IgD-negative memory B cell (primary cell): Measurements from ENCODE around the gene PLEK2. TPM values are rescaled to one million over a fixed set of nuclear protein-coding genes. Genes with fewer than 3 reads are reported as not detected.
A peak's percentile ranks its signal among the peaks of the same experiment; 100 is the strongest.
"Not testable (repeated sequence)": the region's sequence is repeated elsewhere in the genome, so short reads cannot be mapped to it uniquely, and the experiment has no call there.

Experiments
- H3K27ac Mint-ChIP-seq, 3 donors: one replicate each; pipeline ENCODE4 v1.8.0; 2020 to 2022; ENCODE audit warnings: mild to moderate bottlenecking in 3 of 3, mixed read lengths in 3 of 3, moderate library complexity in 1 of 3
- H3K27me3 Mint-ChIP-seq: one replicate; pipeline ENCODE4 v1.8.0; 2021; ENCODE audit warnings: mixed read lengths
- H3K36me3 Mint-ChIP-seq: one replicate; pipeline ENCODE4 v1.8.0; 2020; ENCODE audit warnings: mild to moderate bottlenecking, mixed read lengths
- H3K4me1 Mint-ChIP-seq, 3 donors: one replicate each; pipeline ENCODE4 v1.8.0; 2020 to 2022; ENCODE audit warnings: mixed read lengths in 3 of 3, mild to moderate bottlenecking in 1 of 3
- H3K4me3 Mint-ChIP-seq, 4 donors: one replicate each; pipeline ENCODE4 v1.8.0; 2020 to 2022; ENCODE audit warnings: mild to moderate bottlenecking in 4 of 4, mixed read lengths in 4 of 4, moderate library complexity in 3 of 4
- H3K9me3 Mint-ChIP-seq, 3 donors: one replicate each; pipeline ENCODE4 v1.8.0; 2020 to 2021; ENCODE audit warnings: mixed read lengths in 3 of 3, mild to moderate bottlenecking in 1 of 3
- polyA plus RNA-seq: library from polyadenylated mRNA; unstranded; fragments of 300-500 nt; fragmentation: Illumina TruSeq; gene quantifications from one replicate; pipeline ENCODE4 v1.2.3, GENCODE V29; 2021

Gene PLEK2
- polyA plus RNA-seq, 1 donor from 2014 or later = not detected

- no peaks in the 10 kb centered on the region for H3K9me3 Mint-ChIP-seq
- H3K4me3 Mint-ChIP-seq = no peak overlapping the region
- H3K36me3 Mint-ChIP-seq = no peaks in the 10 kb centered on the region
- H3K27ac Mint-ChIP-seq = no peak overlapping the region
- H3K4me1 Mint-ChIP-seq = peaks cover 0 to 4% (median 0%) of the 10 kb centered on the region in 3 donors
- peaks cover 2% of the 10 kb centered on the region for H3K27me3 Mint-ChIP-seq
Measured at GRCh38 chr14:67418401-67419191, 6.6 kb upstream of the PLEK2 start.

- Mint-ChIP-seq H3K36me3 (no peaks in the 10 kb centered on the region), H3K27ac (no peak overlapping the region), H3K4me3 (no peak overlapping the region), H3K27me3 (peaks cover 1% of the 10 kb centered on the region), H3K9me3 (no peaks in the 10 kb centered on the region), H3K4me1 (peaks cover 0 to 4% (median 0%) of the 10 kb centered on the region in 3 donors)
Measured at GRCh38 chr14:67417633-67418032, 5.7 kb upstream of the PLEK2 start.

GRCh38 chr14:67416810-67417209 lies 4.8 kb upstream of the PLEK2 start:
- Mint-ChIP-seq H3K36me3 (no peaks in the 10 kb centered on the region), H3K27me3 (peaks cover 6% of the 10 kb centered on the region), H3K9me3 (no peaks in the 10 kb centered on the region), H3K27ac (no peak overlapping the region), H3K4me3 (no peak overlapping the region), H3K4me1 (peaks cover 0 to 4% (median 0%) of the 10 kb centered on the region in 3 donors)

- H3K27ac Mint-ChIP-seq = no peak overlapping the region
- no peak overlapping the region for H3K4me3 Mint-ChIP-seq
- no peaks in the 10 kb centered on the region for H3K36me3 Mint-ChIP-seq
- peaks cover 9% of the 10 kb centered on the region for H3K27me3 Mint-ChIP-seq
- peaks cover 0 to 6% (median 0%) of the 10 kb centered on the region in 3 donors for H3K4me1 Mint-ChIP-seq
- H3K9me3 Mint-ChIP-seq = no peaks in the 10 kb centered on the region
Measured at GRCh38 chr14:67416085-67416484, 4.1 kb upstream of the PLEK2 start.

GRCh38 chr14:67415610-67416009 lies 3.6 kb upstream of the PLEK2 start:
- H3K4me3 Mint-ChIP-seq, H3K4me1 Mint-ChIP-seq, H3K36me3 Mint-ChIP-seq, H3K27ac Mint-ChIP-seq, H3K9me3 Mint-ChIP-seq: not testable (repeated sequence)
- peaks cover 13% of the 10 kb centered on the region for H3K27me3 Mint-ChIP-seq

- no peaks in the 10 kb centered on the region for H3K36me3 Mint-ChIP-seq
- peak overlapping the region in 1 of 4 donors; percentile 41 for H3K4me3 Mint-ChIP-seq
- H3K4me1 Mint-ChIP-seq = peaks cover 0 to 6% (median 0%) of the 10 kb centered on the region in 3 donors
- no peak overlapping the region for H3K27ac Mint-ChIP-seq
- peaks cover 15% of the 10 kb centered on the region for H3K27me3 Mint-ChIP-seq
- no peaks in the 10 kb centered on the region for H3K9me3 Mint-ChIP-seq
Measured at GRCh38 chr14:67413806-67414769, 2.1 kb upstream of the PLEK2 start.

GRCh38 chr14:67411370-67411769 lies 595 bp downstream of the PLEK2 start:
- Mint-ChIP-seq H3K36me3 (no peaks in the 10 kb centered on the region), H3K27ac (no peak overlapping the region), H3K27me3 (peaks cover 15% of the 10 kb centered on the region), H3K4me1 (peaks cover 0 to 2% (median 0%) of the 10 kb centered on the region in 3 donors), H3K9me3 (no peaks in the 10 kb centered on the region), H3K4me3 (no peak overlapping the region)

GRCh38 chr14:67410313-67410712 lies 1.7 kb downstream of the PLEK2 start:
- Mint-ChIP-seq H3K4me3 (no peak overlapping the region), H3K27ac (no peak overlapping the region), H3K9me3 (no peaks in the 10 kb centered on the region), H3K36me3 (no peaks in the 10 kb centered on the region), H3K27me3 (peaks cover 19% of the 10 kb centered on the region), H3K4me1 (peaks cover 0 to 2% (median 0%) of the 10 kb centered on the region in 3 donors)

GRCh38 chr14:67409461-67409860 lies 2.5 kb downstream of the PLEK2 start:
- Mint-ChIP-seq H3K36me3 (no peaks in the 10 kb centered on the region), H3K4me1 (peaks cover 0 to 2% (median 0%) of the 10 kb centered on the region in 3 donors), H3K4me3 (peak overlapping the region in 1 of 4 donors; percentile 51), H3K27ac (no peak overlapping the region), H3K27me3 (peaks cover 19% of the 10 kb centered on the region), H3K9me3 (no peaks in the 10 kb centered on the region)

GRCh38 chr14:67408122-67408801 lies 3.7 kb downstream of the PLEK2 start:
- peaks cover 19% of the 10 kb centered on the region for H3K27me3 Mint-ChIP-seq
- not testable (repeated sequence) for H3K9me3 Mint-ChIP-seq, H3K36me3 Mint-ChIP-seq, H3K4me1 Mint-ChIP-seq, H3K27ac Mint-ChIP-seq, H3K4me3 Mint-ChIP-seq

- peaks cover 8% of the 10 kb centered on the region for H3K27me3 Mint-ChIP-seq
- H3K9me3 Mint-ChIP-seq = peaks cover 0 to 5% (median 0%) of the 10 kb centered on the region in 3 donors
- H3K27ac Mint-ChIP-seq = no peak overlapping the region
- H3K36me3 Mint-ChIP-seq = no peaks in the 10 kb centered on the region
- H3K4me3 Mint-ChIP-seq = no peak overlapping the region
- H3K4me1 Mint-ChIP-seq = no peaks in the 10 kb centered on the region
Measured at GRCh38 chr14:67405771-67406170, 6.2 kb downstream of the PLEK2 start.

GRCh38 chr14:67400434-67400833 lies 11.5 kb downstream of the PLEK2 start:
- Mint-ChIP-seq H3K4me1 (no peaks in the 10 kb centered on the region), H3K36me3 (peaks cover 1% of the 10 kb centered on the region), H3K9me3 (peaks cover 0 to 5% (median 1%) of the 10 kb centered on the region in 3 donors), H3K4me3 (no peak overlapping the region), H3K27me3 (peaks cover 8% of the 10 kb centered on the region), H3K27ac (no peak overlapping the region)

- peaks cover 8% of the 10 kb centered on the region for H3K27me3 Mint-ChIP-seq
- H3K27ac Mint-ChIP-seq = no peak overlapping the region
Measured at GRCh38 chr14:67397536-67397935, 14.4 kb downstream of the PLEK2 start.

GRCh38 chr14:67396381-67396970 lies 15.5 kb downstream of the PLEK2 start:
- H3K27me3 Mint-ChIP-seq = peaks cover 8% of the 10 kb centered on the region
- peak overlapping the region in 1 of 3 donors; percentile 43 for H3K27ac Mint-ChIP-seq
- H3K4me3 Mint-ChIP-seq = peak overlapping the region in 1 of 4 donors; percentile 73
- H3K36me3 Mint-ChIP-seq = peaks cover 1% of the 10 kb centered on the region
- H3K9me3 Mint-ChIP-seq = peaks cover 0 to 1% (median 0%) of the 10 kb centered on the region in 3 donors
- no peaks in the 10 kb centered on the region for H3K4me1 Mint-ChIP-seq

More at GRCh38 chr14:67397536-67397935, 14.4 kb downstream of the PLEK2 start:
- H3K4me3 Mint-ChIP-seq = no peak overlapping the region
- H3K36me3 Mint-ChIP-seq = peaks cover 1% of the 10 kb centered on the region
- peaks cover 0 to 1% (median under 1%) of the 10 kb centered on the region in 3 donors for H3K9me3 Mint-ChIP-seq
- H3K4me1 Mint-ChIP-seq = no peaks in the 10 kb centered on the region
